Common myeloid progenitor, CD34-positive (primary cell): ENCODE results near the gene IFITM10.
"Not testable (repeated sequence)": the region's sequence is repeated elsewhere in the genome, so short reads cannot be mapped to it uniquely, and the experiment has no call there.

Source experiments
- CTCF ChIA-PET: fragments of 350-600 bp; sonication (Branson Sonifier 250); formaldehyde crosslinking; loops from one replicate; lab custom pipeline; 2021; ENCODE audit warnings: antibody characterized with exemption; lab: Charles Lee
- POLR2A ChIA-PET: fragments of 350-600 bp; sonication (Branson Sonifier 250); formaldehyde crosslinking; loops from one replicate; lab custom pipeline; 2021; ENCODE audit warnings: antibody characterized with exemption; lab: Charles Lee
- DNase-seq, 3 donors: peaks; one replicate each; pipeline versions ENCODE4 v3.0.0 to v3.0.0-alpha.2; 2013
- H3K27ac ChIP-seq, 2 experiments: 1 replicate in 1 of 2; 2 replicates in 1 of 2; pipeline ENCODE4 v1.7.0; 2013; ENCODE audit warnings: inconsistent platforms in 2 of 2, low read length in 2 of 2, mild to moderate bottlenecking in 2 of 2, low read depth in 1 of 2, moderate library complexity in 1 of 2; ENCODE audit not compliant: severe bottlenecking in 2 of 2, insufficient read depth in 1 of 2, poor library complexity in 1 of 2
- H3K27me3 ChIP-seq, 5 experiments: replicated peaks in 2 of 5; 1 replicate in 3 of 5; 2 replicates in 2 of 5; pipeline versions ENCODE4 v1.6.1 to v1.7.0; 2013; ENCODE audit warnings: low read length in 4 of 5, mild to moderate bottlenecking in 2 of 5, moderate library complexity in 2 of 5, inconsistent platforms in 1 of 5; ENCODE audit not compliant: insufficient read depth in 5 of 5, control insufficient read depth in 4 of 5
- H3K36me3 ChIP-seq, 4 experiments: 1 replicate in 2 of 4; 2 replicates in 2 of 4; pipeline versions ENCODE4 v1.6.1 to v1.7.0; 2013; ENCODE audit warnings: low read length in 3 of 4, control low read depth in 1 of 4, mild to moderate bottlenecking in 1 of 4; ENCODE audit not compliant: control insufficient read depth in 4 of 4, insufficient read depth in 4 of 4
- H3K4me1 ChIP-seq, 4 experiments: 1 replicate in 3 of 4; 2 replicates in 1 of 4; pipeline versions ENCODE4 v1.6.1 to v1.7.1; 2013; ENCODE audit warnings: low read length in 3 of 4, mild to moderate bottlenecking in 3 of 4, control low read depth in 1 of 4, inconsistent platforms in 1 of 4, moderate library complexity in 1 of 4; ENCODE audit not compliant: control insufficient read depth in 4 of 4, insufficient read depth in 4 of 4; ENCODE audit errors: control extremely low read depth in 1 of 4
- H3K4me3 ChIP-seq, 7 experiments: 1 replicate in 4 of 7; 2 replicates in 3 of 7; pipeline versions ENCODE4 v1.5.1 to v1.7.0; 2013; ENCODE audit warnings: mild to moderate bottlenecking in 7 of 7, low read length in 6 of 7, moderate library complexity in 6 of 7, inconsistent platforms in 2 of 7, low read depth in 2 of 7, control low read depth in 1 of 7; ENCODE audit not compliant: insufficient read depth in 4 of 7, control insufficient read depth in 1 of 7; ENCODE audit errors: extremely low read depth in 1 of 7
- H3K9me3 ChIP-seq, 5 experiments: 1 replicate in 4 of 5; 2 replicates in 1 of 5; pipeline versions ENCODE4 v1.6.1 to v1.7.1; 2013; ENCODE audit warnings: low read length in 4 of 5, mild to moderate bottlenecking in 2 of 5, inconsistent platforms in 1 of 5, low read depth in 1 of 5, moderate library complexity in 1 of 5; ENCODE audit not compliant: control insufficient read depth in 4 of 5, insufficient read depth in 2 of 5; ENCODE audit errors: control extremely low read depth in 1 of 5
- WGBS: methylation state at CpG from one replicate; pipeline ENCODE4 v1.1.5; 2013; ENCODE audit not compliant: insufficient coverage; 5-methylcytosine and 5-hydroxymethylcytosine counted together

IFITM10 gene

DNA sequence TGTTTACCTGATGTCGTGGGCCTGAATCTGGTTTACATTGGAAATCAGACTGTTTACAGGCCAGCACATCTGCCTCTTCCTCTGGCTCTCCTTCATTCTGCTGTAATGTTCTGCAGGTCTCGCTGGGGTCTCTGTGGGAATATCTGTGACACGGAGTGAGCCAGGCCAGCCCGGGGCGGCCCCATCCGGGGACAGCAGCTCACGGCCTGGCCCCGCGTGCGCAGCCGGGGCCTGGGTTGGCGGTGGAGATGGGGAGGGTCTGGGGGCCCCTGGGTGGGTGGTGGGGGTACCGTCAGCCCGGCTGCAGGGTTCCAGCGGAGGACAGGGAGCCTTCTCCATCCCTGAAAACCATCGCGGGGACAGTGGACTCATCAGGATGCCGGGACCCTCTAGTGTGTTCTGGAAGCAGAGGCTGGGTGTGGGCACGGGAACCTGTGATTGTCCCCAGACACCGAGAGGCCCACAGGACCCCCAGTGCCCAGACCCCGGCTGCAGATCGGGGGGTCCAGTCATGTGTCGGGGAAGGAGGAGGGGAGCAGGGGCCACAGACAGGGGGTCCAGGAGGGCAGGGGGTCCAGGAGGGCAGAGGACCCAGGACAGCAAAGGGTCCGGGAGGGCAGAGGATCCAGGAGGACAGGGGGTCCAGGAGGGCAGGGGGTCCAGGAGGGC is 66.4 kb downstream of the IFITM10 start:
- H3K9me3 ChIP-seq, H3K36me3 ChIP-seq, H3K27ac ChIP-seq, POLR2A ChIA-PET, H3K27me3 ChIP-seq, H3K4me3 ChIP-seq, DNase-seq: not testable (repeated sequence)
- H3K4me1 ChIP-seq = peaks cover 0 to 12% (median 7%) of the 10 kb centered on the region in 4 experiments
- WGBS = 90% methylated on average over 2 of the region's 24 CpGs
- CTCF ChIA-PET = interaction anchor here (3.4 kb wide), 1 partner anchor 33 kb away, joined by 10 read pairs; no protein-coding TSS in a partner anchor

DNA sequence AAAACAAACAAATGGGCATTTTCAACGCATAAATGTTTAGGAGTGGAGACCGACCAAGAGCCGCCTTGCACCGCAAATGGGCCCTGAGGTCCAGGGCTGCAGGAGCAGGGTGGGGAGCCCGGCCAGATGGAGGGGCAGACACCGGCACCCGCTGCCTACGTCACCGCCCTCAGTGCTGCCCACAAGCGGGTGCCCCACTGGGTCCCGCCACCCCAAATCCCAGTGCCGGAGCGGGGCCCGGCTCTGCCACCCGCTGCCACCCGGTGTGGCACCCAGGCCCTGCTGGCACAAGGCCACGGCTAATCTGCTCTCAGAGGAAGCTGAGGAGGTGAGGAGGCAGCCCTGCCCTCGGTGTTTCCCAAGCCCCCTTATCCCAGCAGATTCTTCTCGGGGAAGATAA is 67.2 kb downstream of the IFITM10 start:
- POLR2A ChIA-PET = interaction anchor here (0.7 kb wide), 1 partner anchor 699 kb away, joined by 3 read pairs; no protein-coding TSS in a partner anchor
- not testable (repeated sequence) for H3K27ac ChIP-seq, H3K9me3 ChIP-seq, DNase-seq, H3K4me1 ChIP-seq, H3K27me3 ChIP-seq, H3K4me3 ChIP-seq, H3K36me3 ChIP-seq
- 84% methylated on average over 14 of the region's 19 CpGs for WGBS
- CTCF ChIA-PET = interaction anchor here (1.4 to 3.5 kb wide), 4 partner anchors 9 to 150 kb away, joined by 4 to 36 read pairs (median 10); no protein-coding TSS in a partner anchor
